HL-60/S4 (cell line): ENCODE results near the gene B4GALNT4.
"Not testable (repeated sequence)": the region's sequence is repeated elsewhere in the genome, so short reads cannot be mapped to it uniquely, and the experiment has no call there.

Experiments
- in situ Hi-C: fragments of 300-500 bp; cut with MboI; formaldehyde crosslinking; loops from 2 replicates; pipeline ENCODE4 v1.14.3; 2022; ENCODE audit warnings: low sequenced_read_pairs

B4GALNT4 gene

GRCh38 chr11:369336-370018, at the start of gene B4GALNT4:
TSS of gene B4GALNT4 (plus strand) at chr11:369499. CDS start at chr11:369804, 305 bp downstream.
- in situ Hi-C loops, result no loop called here

GRCh38 chr11:319888-320273, 49.4 kb upstream of the B4GALNT4 start:
- in situ Hi-C loops, result not testable (repeated sequence)

GRCh38 chr11:324156-324555, 45.1 kb upstream of the B4GALNT4 start:
- in situ Hi-C loops, result no loop called here

DNA sequence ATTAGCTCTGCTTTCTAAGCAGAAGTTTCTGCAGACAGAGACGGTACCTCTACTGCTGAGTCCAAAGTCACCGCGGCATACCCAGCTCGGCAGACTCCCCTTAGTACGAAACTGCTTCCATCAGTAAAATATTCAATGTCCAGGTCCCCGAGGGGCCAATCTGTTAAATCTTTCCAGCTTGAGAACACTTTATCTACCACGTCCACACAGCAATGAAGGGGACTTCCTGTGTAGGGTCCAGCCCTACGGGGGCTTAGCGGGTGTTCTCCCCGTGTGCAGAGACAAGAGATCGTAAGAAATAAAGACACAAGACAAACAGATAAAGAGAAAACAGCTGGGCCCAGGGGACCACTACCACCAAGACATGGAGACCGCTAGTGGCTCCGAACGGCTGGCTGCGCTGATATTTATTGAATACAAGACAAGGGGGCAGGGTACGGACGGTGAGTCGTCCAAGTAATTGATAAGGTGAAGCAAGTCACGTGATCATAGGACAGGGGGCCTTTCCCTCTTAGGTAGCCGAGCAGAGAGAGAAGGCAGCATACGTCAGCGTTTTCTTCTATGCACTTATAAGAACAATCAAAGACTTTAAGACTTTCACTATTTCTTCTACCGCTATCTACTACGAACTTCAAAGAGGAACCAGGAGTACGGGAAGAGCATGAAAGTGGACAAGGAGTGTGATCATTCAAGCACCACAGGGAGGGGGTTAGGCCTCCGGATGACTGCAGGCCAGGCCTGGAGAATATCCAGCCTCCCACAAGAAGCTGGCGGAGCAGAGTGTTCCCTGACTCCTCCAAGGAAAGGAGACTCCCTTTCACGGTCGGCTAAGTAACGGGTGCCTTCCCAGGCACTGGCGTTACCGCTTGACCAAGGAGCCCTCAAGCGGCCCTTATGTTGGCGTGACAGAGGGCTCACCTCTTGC, 44.4 kb upstream of the B4GALNT4 start:
- in situ Hi-C loops, result not testable (repeated sequence)

- in situ Hi-C loops, result no loop called here
These were observed 43.3 kb upstream of the B4GALNT4 start for GRCh38 chr11:325796-326591.

DNA sequence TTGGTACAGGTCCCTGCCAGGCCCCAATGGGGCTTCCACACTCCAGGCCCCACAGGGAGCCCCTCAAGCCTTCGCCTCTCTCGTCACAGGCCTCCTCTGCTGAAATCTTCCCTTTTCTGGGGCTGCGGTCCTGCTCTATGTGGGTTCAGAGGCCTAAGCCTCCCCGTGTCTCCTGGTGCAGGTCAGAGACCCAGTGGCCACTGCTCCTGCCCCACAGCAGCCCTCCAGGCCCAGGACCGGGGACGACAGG, 42.8 kb upstream of the B4GALNT4 start:
- in situ Hi-C loops, result no loop called here

- in situ Hi-C loops, result no loop called here
These were observed 42.3 kb upstream of the B4GALNT4 start for GRCh38 chr11:326842-327580.

GRCh38 chr11:327581-327923, 41.7 kb upstream of the B4GALNT4 start:
- in situ Hi-C loops, result no loop called here

DNA sequence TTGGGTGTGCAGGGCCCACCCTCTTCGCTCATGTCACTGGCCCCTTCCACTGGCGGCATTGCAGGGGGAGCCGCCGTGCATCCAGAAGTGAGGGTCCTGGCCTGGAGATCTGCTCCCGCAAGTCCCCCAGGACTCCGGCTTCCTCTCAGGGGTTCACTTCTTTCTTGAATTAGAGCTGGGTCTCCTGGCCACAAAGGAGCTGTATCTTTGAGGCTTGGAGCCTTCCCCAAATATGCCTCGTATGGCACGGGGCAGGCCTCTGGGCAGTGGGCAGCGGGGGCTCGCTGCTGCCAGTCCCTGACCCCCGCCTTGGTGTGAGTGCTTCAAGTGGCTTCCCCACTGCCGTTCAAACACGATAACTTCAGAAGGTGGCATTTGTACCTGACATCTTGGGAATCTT, 41.3 kb upstream of the B4GALNT4 start:
- in situ Hi-C loops, result no loop called here

DNA sequence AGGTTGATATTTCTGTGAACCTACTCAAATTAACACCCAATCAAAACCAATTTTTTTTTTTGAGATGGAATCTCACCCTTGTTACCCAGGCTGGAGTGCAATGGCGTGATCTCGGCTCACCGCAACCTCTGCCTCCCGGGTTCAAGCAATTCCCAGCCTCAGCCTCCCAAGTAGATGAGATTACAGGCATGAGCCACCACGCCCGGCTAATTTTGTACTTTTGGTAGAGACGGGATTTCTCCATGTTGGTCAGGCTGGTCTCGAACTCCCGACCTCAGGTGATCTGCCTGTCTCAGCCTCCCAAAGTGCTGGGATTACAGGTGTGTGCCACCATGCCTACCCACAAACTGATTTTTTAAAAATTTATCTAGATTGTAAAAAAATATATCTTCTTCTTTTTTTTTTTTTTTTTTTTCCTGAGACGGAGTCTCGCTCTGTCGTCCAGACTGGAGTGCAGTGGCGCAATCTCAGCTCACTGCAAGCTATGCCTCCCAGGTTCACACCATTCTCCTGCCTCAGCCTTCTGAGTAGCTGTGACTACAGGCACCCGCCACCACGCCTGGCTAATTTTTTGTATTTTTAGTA, 40.7 kb upstream of the B4GALNT4 start:
- in situ Hi-C loops, result not testable (repeated sequence)

DNA sequence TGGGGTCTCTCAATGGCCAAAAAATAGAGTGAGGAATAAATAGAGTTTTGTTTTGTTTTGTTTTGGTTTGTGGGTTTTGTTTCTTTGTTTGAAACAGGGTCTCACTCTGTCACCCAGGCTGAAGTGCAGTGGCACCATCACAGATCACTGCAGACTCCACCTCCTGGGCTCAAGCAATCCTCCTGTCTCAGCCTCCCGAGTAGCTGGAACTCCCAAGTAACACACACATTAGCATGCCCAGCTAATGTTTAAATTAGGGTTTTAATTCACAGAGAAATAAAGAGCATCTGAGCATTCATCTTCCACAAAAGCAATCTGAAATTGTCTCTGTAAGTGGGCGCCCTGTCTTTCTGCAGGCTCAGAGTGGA, 39.4 kb upstream of the B4GALNT4 start:
- in situ Hi-C loops, result no loop called here

DNA sequence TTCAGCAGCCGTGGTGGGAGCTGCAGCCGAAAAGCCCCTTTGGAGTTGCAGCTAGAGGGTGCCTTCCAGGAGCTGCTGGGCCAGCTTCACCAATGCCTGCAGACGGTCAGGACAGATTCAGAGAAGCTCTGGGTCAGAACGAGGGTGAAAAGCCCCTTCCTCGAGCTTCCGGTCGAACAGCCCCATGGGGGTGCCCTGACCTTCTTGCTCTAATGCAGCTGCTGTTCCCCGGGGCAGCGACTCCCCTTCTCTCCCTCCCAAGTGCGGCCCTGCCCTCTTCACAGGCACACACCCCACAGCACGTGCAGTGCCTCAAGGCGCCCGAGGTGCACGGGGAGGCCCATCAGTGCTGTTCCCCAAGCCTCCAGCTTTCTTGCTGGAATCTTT, 39.0 kb upstream of the B4GALNT4 start:
- in situ Hi-C loops, result no loop called here

GRCh38 chr11:330694-331357, 38.5 kb upstream of the B4GALNT4 start:
- in situ Hi-C loops, result no loop called here

- in situ Hi-C loops, result no loop called here
These were observed 37.8 kb upstream of the B4GALNT4 start for GRCh38 chr11:331358-332060.

DNA sequence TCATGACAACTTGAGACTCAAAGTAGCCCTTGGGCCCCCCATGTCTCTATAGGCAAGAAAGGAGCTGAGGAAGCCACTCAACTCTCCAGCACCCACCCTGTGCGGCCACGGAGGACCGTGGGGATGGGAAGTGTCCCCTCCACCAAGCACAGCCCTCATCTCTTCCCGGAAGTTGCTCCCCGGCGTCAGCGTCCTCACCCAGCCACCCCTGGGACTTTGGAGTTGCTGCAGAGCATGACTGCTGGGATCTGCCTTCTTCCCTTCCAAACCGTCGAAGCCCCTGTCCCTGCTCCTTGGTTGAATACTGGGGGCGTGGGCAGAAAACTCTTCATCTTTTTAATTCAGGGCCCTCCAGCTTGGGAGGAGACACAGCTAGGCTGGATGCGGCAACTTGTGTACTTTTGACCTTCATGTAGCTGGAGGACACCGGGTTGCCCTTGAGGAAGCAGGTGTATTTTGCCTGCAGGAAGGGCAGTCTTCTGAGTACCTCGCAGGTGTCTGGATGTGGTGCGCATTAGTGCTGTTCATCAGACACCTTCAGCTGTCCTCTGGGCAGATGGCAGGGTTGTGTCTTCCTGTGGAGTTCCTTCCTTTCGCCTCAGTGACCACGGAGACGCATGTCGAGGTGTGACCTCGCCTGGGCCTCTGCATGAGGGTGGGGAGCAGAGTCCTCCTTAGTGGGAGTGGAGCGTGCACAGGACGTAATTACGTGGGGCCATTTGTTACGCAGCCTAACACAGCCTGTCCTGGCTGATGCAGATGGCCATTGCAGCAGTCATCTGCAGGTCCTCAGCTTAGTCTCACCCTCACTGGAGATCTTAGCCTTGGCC, 36.4 kb upstream of the B4GALNT4 start:
- in situ Hi-C loops, result no loop called here

DNA sequence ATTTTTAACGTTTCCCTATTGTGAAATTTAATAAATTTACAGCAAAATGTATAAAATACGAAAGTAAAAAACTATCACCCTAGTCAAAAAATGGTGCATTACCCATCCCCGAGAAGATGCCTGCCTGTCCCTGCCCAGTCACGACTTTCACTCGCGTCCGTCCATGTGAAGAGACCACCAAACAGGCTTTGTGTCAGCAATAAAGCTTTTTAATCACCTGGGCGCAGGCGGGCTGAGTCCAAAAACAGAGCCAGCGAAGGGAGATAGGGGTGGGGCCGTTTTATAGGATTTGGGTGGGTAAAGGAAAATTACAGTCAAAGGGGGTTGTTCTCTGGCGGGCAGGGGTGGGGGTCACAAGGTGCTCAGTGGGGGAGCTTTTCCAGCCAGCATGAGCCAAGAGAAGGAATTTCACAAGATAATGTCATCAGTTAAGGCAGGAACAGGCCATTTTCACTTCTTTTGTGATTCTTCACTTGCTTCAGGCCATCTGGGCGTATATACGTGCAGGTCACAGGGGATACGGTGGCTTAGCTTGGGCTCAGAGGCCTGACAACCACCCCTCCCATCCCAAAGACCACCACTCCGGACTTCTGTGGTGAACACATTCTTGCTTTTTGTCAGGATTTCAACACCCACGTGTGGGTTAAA, 35.6 kb upstream of the B4GALNT4 start:
- in situ Hi-C loops, result not testable (repeated sequence)

- in situ Hi-C loops, result no loop called here
These were observed 34.9 kb upstream of the B4GALNT4 start for GRCh38 chr11:334264-334994.
